OCI-LY7 (cell line): ENCODE measurements around the gene SLAMF1. TPM values are rescaled to one million over a fixed set of nuclear protein-coding genes. Genes with fewer than 3 reads are reported as not detected.

Experiments
- BruUV-seq: library from RNA; stranded (reverse); fragments of 400-500 nt; replicated peaks from 2 replicates; lab custom pipeline; 2021; lab: Mats Ljungman, UMichigan
- CTCF ChIA-PET: fragments of 300-600 bp; sonication (Branson Sonifier 250); formaldehyde crosslinking; loops from one replicate; lab custom pipeline; 2022; ENCODE audit warnings: antibody characterized with exemption; ENCODE audit not compliant: unreplicated experiment; lab: Charles Lee
- POLR2A ChIA-PET: fragments of 300-600 bp; sonication (Branson Sonifier 250); formaldehyde crosslinking; loops from one replicate; lab custom pipeline; 2022; ENCODE audit warnings: antibody characterized with exemption; lab: Charles Lee
- DNase-seq: peaks from one replicate; pipeline ENCODE4 v3.0.0-alpha.2; 2015; ENCODE audit warnings: low spot score
- H2AFZ ChIP-seq: fragments of 200-600 bp; sonication (generic), shearing (Covaris generic); 2 replicates; pipeline ENCODE4 v1.6.1; 2014; ENCODE audit warnings: mild to moderate bottlenecking, antibody characterized with exemption, low read length, moderate library complexity
- H3K27ac ChIP-seq: fragments of 200-600 bp; sonication (generic); 2 replicates; pipeline ENCODE4 v1.5.1; 2014; ENCODE audit warnings: mixed run types, low read depth, mild to moderate bottlenecking, moderate library complexity, low read length, inconsistent platforms; ENCODE audit not compliant: poor library complexity, severe bottlenecking
- H3K36me3 ChIP-seq: fragments of 200-600 bp; sonication (generic); 2 replicates; pipeline ENCODE4 v1.6.1; 2014; ENCODE audit warnings: mild to moderate bottlenecking, antibody characterized with exemption, low read length, moderate library complexity, mixed read lengths; ENCODE audit not compliant: insufficient read depth
- H3K4me1 ChIP-seq: fragments of 200-600 bp; sonication (generic); 2 replicates; pipeline ENCODE4 v1.5.1; 2014; ENCODE audit warnings: mild to moderate bottlenecking, low read length; ENCODE audit not compliant: insufficient read depth, poor library complexity, severe bottlenecking
- H3K4me2 ChIP-seq: fragments of 200-600 bp; sonication (generic); 2 replicates; pipeline ENCODE4 v1.6.1; 2014; ENCODE audit warnings: mild to moderate bottlenecking, low read length
- H3K4me3 ChIP-seq: fragments of 200-600 bp; sonication (generic); 2 replicates; pipeline ENCODE4 v1.5.1; 2014; ENCODE audit warnings: mild to moderate bottlenecking, low read depth, low read length; ENCODE audit not compliant: poor library complexity, severe bottlenecking
- H3K79me2 ChIP-seq: fragments of 200-600 bp; sonication (generic); 2 replicates; pipeline ENCODE4 v1.6.1; 2016; ENCODE audit warnings: low read depth, mild to moderate bottlenecking, low read length, moderate library complexity, mixed read lengths; ENCODE audit not compliant: insufficient read depth
- H3K9me2 ChIP-seq: fragments of 200-600 bp; sonication (generic); 2 replicates; pipeline ENCODE4 v1.6.1; 2016; ENCODE audit warnings: mild to moderate bottlenecking, low read length, mixed read lengths; ENCODE audit not compliant: insufficient read depth
- H3K9me3 ChIP-seq: fragments of 200-600 bp; sonication (generic); 2 replicates; pipeline ENCODE4 v1.6.1; 2014; ENCODE audit warnings: mild to moderate bottlenecking, mixed run types, low read length, mixed read lengths
- H4K20me1 ChIP-seq: fragments of 200-600 bp; sonication (generic); 2 replicates; pipeline ENCODE4 v1.6.1; 2014; ENCODE audit warnings: mild to moderate bottlenecking, antibody characterized with exemption, low read length, moderate library complexity, mixed read lengths; ENCODE audit not compliant: insufficient read depth
- CTCF ChIP-seq: fragments of 200-600 bp; sonication (generic); conservative IDR thresholded peaks from 2 replicates; pipeline ENCODE4 v1.5.1; 2014; ENCODE audit warnings: mild to moderate bottlenecking, antibody characterized with exemption, low read length, moderate library complexity, mixed read lengths
- EZH2phosphoT487 ChIP-seq: fragments of 200-600 bp; sonication (generic); IDR thresholded peaks from 2 replicates; pipeline ENCODE4 v1.6.1; 2018; ENCODE audit warnings: low read depth, borderline replicate concordance, mild to moderate bottlenecking, mixed run types, antibody characterized with exemption, low read length, moderate library complexity, mixed read lengths
- intact Hi-C: fragments of 100-400 bp; cut with micrococcal nuclease; formaldehyde crosslinking; loops from one replicate; pipeline ENCODE4 v1.10.0; 2022; ENCODE audit not compliant: unreplicated experiment
- total RNA-seq, 2 experiments: library from RNA; depleted of rRNA in 1 of 2; stranded (reverse); fragments of >200 nt in 1 of 2; shearing (Covaris generic) in 1 of 2; gene quantifications; 2 replicates each; pipeline ENCODE4 v1.2.3, GENCODE V29; 2014 to 2022

The SLAMF1 gene
- total RNA-seq, 2 experiments from 2014 or later = 0.32 to 0.72 TPM

DNA sequence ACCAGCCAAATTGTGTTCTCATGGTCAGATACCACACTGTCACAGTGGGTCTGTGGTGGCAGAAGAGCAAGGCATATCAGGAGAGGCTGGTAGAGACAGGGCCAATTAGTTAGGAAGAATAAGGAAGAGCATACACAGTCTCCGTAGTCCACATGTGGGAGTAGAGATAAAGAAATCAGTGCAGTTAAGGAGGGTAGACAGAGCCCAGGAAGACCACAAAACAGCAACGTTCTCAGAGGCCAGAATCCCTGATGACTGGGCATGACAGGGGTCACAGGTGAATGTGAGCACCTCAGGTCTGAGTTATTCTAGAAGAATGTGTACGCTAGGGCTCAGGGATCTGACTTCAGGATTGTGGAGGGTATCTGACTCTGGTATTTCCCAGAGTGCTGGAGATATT, 33.0 kb upstream of the SLAMF1 start:
- peaks cover 85% of the 10 kb centered on the region for H3K36me3 ChIP-seq
- no peak overlapping the region for H3K4me3 ChIP-seq
- H3K4me1 ChIP-seq = peaks cover 39% of the 10 kb centered on the region
- CTCF ChIA-PET = interaction anchor here (0.7 to 2.3 kb wide), 2 partner anchors 88 to 272 kb away, joined by 3 to 7 read pairs; no protein-coding TSS in a partner anchor
- H4K20me1 ChIP-seq = no peaks in the 10 kb centered on the region; the same call in 1 of the 2 replicates
- no peaks in the 10 kb centered on the region for H3K9me2 ChIP-seq
- no peaks in the 10 kb centered on the region for H3K9me3 ChIP-seq
- POLR2A ChIA-PET = interaction anchor here (1.2 to 2.2 kb wide), 2 partner anchors 8 to 90 kb away, joined by 3 to 6 read pairs; no protein-coding TSS in a partner anchor
- TF ChIP-seq EZH2phosphoT487 = no peak
- no peak for TF ChIP-seq CTCF
- H3K27ac ChIP-seq = no peak overlapping the region
- H2AFZ ChIP-seq = no peak overlapping the region
- DNase-seq = no peak
- no TSS peak for BruUV-seq
- H3K4me2 ChIP-seq = no peak overlapping the region
- intact Hi-C loops = loop anchor here (2.0 kb wide), 1 partner anchor 271 kb away; no protein-coding TSS in a partner anchor
- peaks cover 10% of the 10 kb centered on the region; the same call in 1 of the 2 replicates for H3K79me2 ChIP-seq

DNA sequence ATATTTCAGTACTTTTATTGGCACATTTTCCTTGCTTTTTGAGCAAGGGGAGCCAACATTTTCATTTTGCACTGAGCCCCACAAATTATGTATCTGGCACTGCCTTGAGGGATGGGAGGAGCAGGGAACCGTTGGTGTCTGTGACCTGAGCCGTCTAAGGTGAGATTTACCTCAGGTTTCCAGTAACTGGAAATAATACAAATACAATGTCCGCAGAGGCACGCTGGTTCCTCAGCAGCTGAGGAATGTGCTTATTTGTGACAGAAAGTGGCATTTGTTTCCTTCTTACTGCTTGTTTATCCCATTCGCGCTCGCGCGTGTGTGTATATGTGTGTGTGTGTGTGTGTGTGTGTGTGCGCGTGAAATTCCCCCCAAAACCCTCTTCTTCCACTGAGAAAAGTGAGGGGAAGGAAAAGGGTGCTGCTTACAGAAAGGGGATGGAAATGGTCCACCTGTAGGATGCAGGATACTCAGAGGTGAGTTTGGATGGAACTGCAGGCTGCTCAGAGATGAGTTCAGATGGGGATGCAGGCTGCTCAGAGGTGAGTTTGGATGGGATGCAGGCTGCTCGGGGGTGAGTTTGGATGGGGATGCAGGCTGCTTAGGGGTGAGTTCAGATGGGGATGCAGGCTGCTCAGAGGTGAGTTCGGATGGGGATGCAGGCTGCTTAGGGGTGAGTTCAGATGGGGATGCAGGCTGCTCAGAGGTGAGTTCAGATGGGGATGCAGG, 30.2 kb upstream of the SLAMF1 start:
- H2AFZ ChIP-seq = no peak overlapping the region
- no peaks in the 10 kb centered on the region for H3K79me2 ChIP-seq
- H3K9me2 ChIP-seq = no peaks in the 10 kb centered on the region
- no peak overlapping the region for H3K4me2 ChIP-seq
- H3K4me1 ChIP-seq = peaks cover 45% of the 10 kb centered on the region
- H4K20me1 ChIP-seq = no peaks in the 10 kb centered on the region
- H3K27ac ChIP-seq = no peak overlapping the region
- H3K36me3 ChIP-seq = peaks cover 57% of the 10 kb centered on the region
- no peak overlapping the region for H3K4me3 ChIP-seq
- ChIA-PET POLR2A (interaction anchor here (1.0 kb wide), 1 partner anchor 105 kb away, joined by 3 read pairs; no protein-coding TSS in a partner anchor), CTCF (interaction anchor here (0.5 to 0.6 kb wide), 2 partner anchors 91 to 99 kb away, joined by 3 read pairs; no protein-coding TSS in a partner anchor)
- DNase-seq = no peak
- no peaks in the 10 kb centered on the region for H3K9me3 ChIP-seq
- TF ChIP-seq CTCF (no peak), EZH2phosphoT487 (no peak)
- intact Hi-C loops = no loop called here
- BruUV-seq = no TSS peak
